Amygdala (tissue), 56 donors: ENCODE measurements around the gene EPB41L5.

Experiments used
- DNase-seq, 56 donors: peaks; one replicate each; lab custom pipeline; 2025; lab: John Stamatoyannopoulos, UW

The EPB41L5 gene

GRCh38 chr2:120223034-120223912 is 210.4 kb downstream of the EPB41L5 start, which contains the start of gene TMEM185B:
Gene TMEM185B (minus strand): TSS chr2:120223400. CDS start chr2:120222976, 424 bp downstream.
- peak; percentile 36 to 91 (median 79) for DNase-seq

DNA sequence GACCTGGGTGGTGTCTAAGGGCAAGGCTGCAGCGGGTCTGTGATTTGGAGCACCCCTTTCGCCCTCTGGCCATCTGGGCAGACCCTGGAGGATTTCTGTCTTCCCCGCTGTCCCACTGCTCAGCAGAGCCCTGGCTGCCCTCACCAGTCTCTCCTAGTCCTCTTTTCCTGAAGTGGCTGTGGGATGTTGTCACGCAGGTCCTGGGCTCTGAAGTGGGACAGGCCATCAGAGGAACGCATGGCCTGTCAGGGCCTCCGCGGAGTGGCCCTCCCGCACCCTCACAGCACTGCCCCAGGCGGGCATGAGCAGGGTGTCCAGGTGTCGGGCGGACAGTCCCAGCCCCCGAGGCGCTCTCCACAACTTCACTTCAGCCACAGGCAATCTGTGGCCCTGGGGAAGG is 211.4 kb downstream of the EPB41L5 start:
- DNase-seq = no peak

DNA sequence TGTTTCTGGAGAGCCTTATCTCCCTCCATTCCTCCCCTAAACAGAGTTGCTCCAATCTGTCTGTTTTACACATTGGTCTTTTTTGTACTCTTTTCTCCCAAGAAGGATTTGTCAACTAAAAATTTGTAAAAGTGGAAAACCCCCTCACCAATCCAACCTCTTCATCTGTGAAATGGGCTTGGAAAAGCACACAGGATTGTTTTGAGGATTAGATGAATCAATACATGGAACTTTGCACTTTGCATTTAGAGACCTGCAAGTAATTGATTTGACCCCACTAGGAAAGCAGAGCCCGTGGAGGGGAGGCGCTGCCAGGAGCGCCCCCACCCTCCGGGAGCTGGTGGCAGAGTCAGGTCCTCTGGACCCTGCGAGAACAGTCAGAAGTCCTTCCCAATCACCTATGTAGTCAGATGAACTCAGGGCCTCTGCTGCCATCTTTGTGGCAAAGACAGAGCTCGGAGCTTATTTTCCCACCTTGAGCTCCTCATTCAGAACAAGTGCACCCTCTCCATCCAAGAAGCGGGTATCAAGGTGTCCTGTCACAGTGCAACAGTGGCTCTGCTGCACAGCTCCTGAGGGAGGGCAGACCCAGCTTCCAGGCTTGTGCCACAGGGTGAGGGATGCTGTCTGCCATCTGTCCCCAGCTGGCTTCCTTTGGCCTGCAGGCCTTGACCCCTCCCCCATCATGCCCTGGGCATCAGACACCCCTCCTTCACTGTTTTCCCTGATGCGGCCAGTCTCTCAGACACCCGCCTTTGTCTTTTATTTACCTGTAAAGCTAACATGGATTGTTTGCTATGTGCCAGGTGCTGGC is 212.1 kb downstream of the EPB41L5 start:
- DNase-seq = no peak

- no peak for DNase-seq
These were observed 212.7 kb downstream of the EPB41L5 start for GRCh38 chr2:120225549-120226065.

GRCh38 chr2:120226316-120226715 is 213.4 kb downstream of the EPB41L5 start:
- DNase-seq = no peak

- no peak for DNase-seq
These were observed 214.5 kb downstream of the EPB41L5 start for GRCh38 chr2:120227111-120227991.

DNA sequence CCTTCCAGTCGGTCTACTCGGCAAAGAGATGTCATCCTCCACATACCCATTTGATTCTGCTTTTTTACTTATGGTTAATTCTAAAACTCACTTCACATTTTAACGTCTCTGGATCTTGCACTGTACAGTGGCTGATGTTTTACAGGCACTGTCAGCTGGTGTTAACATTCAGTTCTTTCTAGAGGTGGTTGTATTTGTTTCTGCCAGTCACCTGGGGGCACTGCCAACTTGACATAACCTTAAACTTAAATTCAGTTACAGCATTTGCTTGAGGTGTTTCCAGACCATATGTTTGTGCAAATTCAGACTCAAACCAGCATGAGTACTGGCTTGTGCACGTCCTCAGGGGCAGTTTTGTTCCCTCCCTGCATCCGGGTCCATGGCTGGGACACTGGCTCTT is 215.6 kb downstream of the EPB41L5 start:
- no peak for DNase-seq
